NCI-H1417 (cell line): ENCODE measurements around the gene GLRX.
"Not testable (repeated sequence)": the region's sequence is repeated elsewhere in the genome, so short reads cannot be mapped to it uniquely, and the experiment has no call there.

ENCODE experiments used
- DNase-seq, 3 experiments: peaks; one replicate each; lab custom pipeline; 2025; lab: John Stamatoyannopoulos, UW

The GLRX gene

GRCh38 chr5:95826949-95827891, 4.7 kb upstream of the GLRX start:
- DNase-seq: no peak

GRCh38 chr5:95825495-95825894, 3.0 kb upstream of the GLRX start:
- DNase-seq: no peak

GRCh38 chr5:95824747-95825146, 2.2 kb upstream of the GLRX start:
- DNase-seq: no peak

- no peak for DNase-seq
Measured at GRCh38 chr5:95823738-95824609, 1.4 kb upstream of the GLRX start.

GRCh38 chr5:95823218-95823737, 752 bp upstream of the GLRX start:
- DNase-seq: no peak

GRCh38 chr5:95822043-95822541, 434 bp downstream of the GLRX start:
- DNase-seq: peak; percentile 45 to 69 (median 67)

GRCh38 chr5:95821110-95822021, 1.2 kb downstream of the GLRX start:
- DNase-seq: no peak

GRCh38 chr5:95818181-95819147, 4.1 kb downstream of the GLRX start:
- DNase-seq: no peak

GRCh38 chr5:95817430-95817829, 5.1 kb downstream of the GLRX start:
- DNase-seq: no peak

- DNase-seq: no peak
Measured at GRCh38 chr5:95816776-95817175, 5.8 kb downstream of the GLRX start.

- DNase-seq: no peak
Measured at GRCh38 chr5:95816341-95816740, 6.2 kb downstream of the GLRX start.

- no peak for DNase-seq
Measured at GRCh38 chr5:95815155-95815729, 7.3 kb downstream of the GLRX start.

GRCh38 chr5:95813035-95813434, 9.5 kb downstream of the GLRX start:
- not testable (repeated sequence) for DNase-seq

GRCh38 chr5:95812074-95812471, 10.5 kb downstream of the GLRX start:
- no peak for DNase-seq

GRCh38 chr5:95811461-95812073, 11.0 kb downstream of the GLRX start:
- not testable (repeated sequence) for DNase-seq

GRCh38 chr5:95811126-95811423, 11.5 kb downstream of the GLRX start:
- DNase-seq: not testable (repeated sequence)

GRCh38 chr5:95810305-95811125, 12.0 kb downstream of the GLRX start:
- no peak for DNase-seq

GRCh38 chr5:95809414-95809960, 13.0 kb downstream of the GLRX start:
- no peak for DNase-seq
